Parathyroid adenoma (tissue), 2 donors: ENCODE data around the gene SOX5.

Source experiments
- H2AFZ ChIP-seq: fragments of 300-600 bp; sonication (generic); one replicate; pipeline ENCODE4 v1.7.0; 2017; ENCODE audit warnings: antibody characterized with exemption, mild to moderate bottlenecking
- H3K27ac ChIP-seq: fragments of 300-600 bp; sonication (generic); one replicate; pipeline ENCODE4 v1.7.0; 2017
- H3K27me3 ChIP-seq: fragments of 300-600 bp; sonication (generic); one replicate; pipeline ENCODE4 v1.7.0; 2017; ENCODE audit warnings: low read length; ENCODE audit not compliant: control insufficient read depth, insufficient read depth
- H3K36me3 ChIP-seq: fragments of 300-600 bp; sonication (generic); one replicate; pipeline ENCODE4 v1.7.0; 2017; ENCODE audit warnings: low read length; ENCODE audit not compliant: control insufficient read depth, insufficient read depth
- H3K4me1 ChIP-seq: fragments of 300-600 bp; sonication (generic); one replicate; pipeline ENCODE4 v1.7.0; 2017; ENCODE audit warnings: control low read depth
- H3K4me2 ChIP-seq: fragments of 300-600 bp; sonication (generic); one replicate; pipeline ENCODE4 v1.7.0; 2017; ENCODE audit warnings: low read length
- H3K4me3 ChIP-seq: fragments of 300-600 bp; sonication (generic); one replicate; pipeline ENCODE4 v1.7.0; 2017; ENCODE audit warnings: low read depth, low read length
- H3K79me2 ChIP-seq: fragments of 300-600 bp; sonication (generic); one replicate; pipeline ENCODE4 v1.7.0; 2017; ENCODE audit warnings: control low read depth
- H3K9ac ChIP-seq: fragments of 300-600 bp; sonication (generic); one replicate; pipeline ENCODE4 v1.7.0; 2017; ENCODE audit warnings: mild to moderate bottlenecking
- H3K9me3 ChIP-seq: fragments of 300-600 bp; sonication (generic); one replicate; pipeline ENCODE4 v1.7.0; 2017; ENCODE audit warnings: low read length; ENCODE audit not compliant: control insufficient read depth
- CTCF ChIP-seq: fragments of 300-600 bp; sonication (generic); IDR thresholded peaks from one replicate; pipeline ENCODE4 v1.7.0; 2017; ENCODE audit warnings: antibody characterized with exemption, mild to moderate bottlenecking
- donor health status: primary hyperparathyroidism.

The SOX5 gene

GRCh38 chr12:23947395-23947794 is 2.1 kb downstream of the SOX5 start:
- no peaks in the 10 kb centered on the region for H3K36me3 ChIP-seq
- no peak overlapping the region for H3K4me2 ChIP-seq
- no peaks in the 10 kb centered on the region for H3K79me2 ChIP-seq
- no peak overlapping the region for H2AFZ ChIP-seq
- H3K4me3 ChIP-seq: no peak overlapping the region
- no peaks in the 10 kb centered on the region for H3K4me1 ChIP-seq
- H3K9me3 ChIP-seq: no peaks in the 10 kb centered on the region
- no peak overlapping the region for H3K9ac ChIP-seq
- peaks cover 6% of the 10 kb centered on the region for H3K27me3 ChIP-seq
- no peak for TF ChIP-seq CTCF
- no peak overlapping the region for H3K27ac ChIP-seq

- Histone ChIP-seq H3K36me3 (no peaks in the 10 kb centered on the region), H3K27me3 (peaks cover 6% of the 10 kb centered on the region), H3K79me2 (no peaks in the 10 kb centered on the region), H3K9ac (no peak overlapping the region), H3K4me1 (no peaks in the 10 kb centered on the region), H3K9me3 (no peaks in the 10 kb centered on the region), H3K27ac (no peak overlapping the region), H3K4me2 (no peak overlapping the region), H3K4me3 (no peak overlapping the region), H2AFZ (no peak overlapping the region)
- TF ChIP-seq CTCF: no peak
Observed at GRCh38 chr12:23945249-23945648, 4.2 kb downstream of the SOX5 start.

- TF ChIP-seq CTCF: no peak
- H3K9ac ChIP-seq: no peak overlapping the region
Observed at GRCh38 chr12:23944067-23944466, 5.4 kb downstream of the SOX5 start.

GRCh38 chr12:23942841-23943240 is 6.6 kb downstream of the SOX5 start:
- H3K27ac ChIP-seq: no peak overlapping the region
- H2AFZ ChIP-seq: no peak overlapping the region
- no peak overlapping the region for H3K4me2 ChIP-seq
- no peaks in the 10 kb centered on the region for H3K9me3 ChIP-seq
- no peaks in the 10 kb centered on the region for H3K4me1 ChIP-seq
- TF ChIP-seq CTCF: no peak
- H3K4me3 ChIP-seq: no peak overlapping the region
- H3K79me2 ChIP-seq: no peaks in the 10 kb centered on the region
- H3K36me3 ChIP-seq: no peaks in the 10 kb centered on the region
- H3K9ac ChIP-seq: no peak overlapping the region
- H3K27me3 ChIP-seq: peaks cover under 1% of the 10 kb centered on the region

More at GRCh38 chr12:23944067-23944466, 5.4 kb downstream of the SOX5 start:
- H3K9me3 ChIP-seq: no peaks in the 10 kb centered on the region
- H3K27ac ChIP-seq: no peak overlapping the region
- H3K4me2 ChIP-seq: no peak overlapping the region
- H3K36me3 ChIP-seq: no peaks in the 10 kb centered on the region
- peaks cover 6% of the 10 kb centered on the region for H3K27me3 ChIP-seq
- no peak overlapping the region for H2AFZ ChIP-seq
- no peak overlapping the region for H3K4me3 ChIP-seq
- H3K4me1 ChIP-seq: no peaks in the 10 kb centered on the region
- H3K79me2 ChIP-seq: no peaks in the 10 kb centered on the region

- H3K4me2 ChIP-seq: no peak overlapping the region
- no peak overlapping the region for H3K9ac ChIP-seq
- no peak for TF ChIP-seq CTCF
- no peaks in the 10 kb centered on the region for H3K36me3 ChIP-seq
- H3K79me2 ChIP-seq: no peaks in the 10 kb centered on the region
- H3K4me1 ChIP-seq: no peaks in the 10 kb centered on the region
- H3K27ac ChIP-seq: no peak overlapping the region
- H3K4me3 ChIP-seq: no peak overlapping the region
- H2AFZ ChIP-seq: no peak overlapping the region
- no peaks in the 10 kb centered on the region for H3K9me3 ChIP-seq
- H3K27me3 ChIP-seq: no peaks in the 10 kb centered on the region
Observed at GRCh38 chr12:23941780-23942179, 7.7 kb downstream of the SOX5 start.
